Measurements from ENCODE around the gene PRDX3. TPM values are rescaled to one million over a fixed set of nuclear protein-coding genes. Genes with fewer than 3 reads are reported as not detected.

Gene PRDX3
- total RNA-seq, 2 donors from 2014 or later = 147 to 156 TPM

DNA sequence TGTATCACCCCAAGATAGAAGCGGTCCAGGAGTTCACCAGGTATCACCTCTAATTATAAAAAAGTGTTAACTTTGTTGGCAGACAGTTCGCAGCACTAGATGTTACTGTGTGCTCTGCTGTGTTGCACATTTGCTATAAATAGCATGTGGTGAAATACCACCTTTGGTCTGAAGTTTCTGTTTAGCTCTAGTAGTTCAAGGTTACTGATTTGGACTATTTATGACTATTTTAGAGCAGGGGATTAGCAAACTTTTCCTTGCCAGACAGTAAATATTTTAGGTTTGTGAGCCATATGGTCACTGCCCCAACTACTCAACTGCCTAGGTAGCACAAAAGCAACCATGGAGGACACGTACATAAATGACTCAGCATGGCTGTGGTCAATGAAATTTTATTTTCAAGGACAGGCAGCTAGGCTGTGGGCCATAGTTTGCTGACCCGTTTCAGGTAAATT is 58.2 kb downstream of the PRDX3 start:
- Histone ChIP-seq H3K9ac (ENCODE audit: low read depth in 2 of 2, low read length in 2 of 2) (no peak overlapping the region), H3K9me3 (no peaks in the 10 kb centered on the region), H3K27me3 (no peaks in the 10 kb centered on the region), H3K4me3 (no peak overlapping the region), H3K4me1 (no peaks in the 10 kb centered on the region), H3K36me3 (no peaks in the 10 kb centered on the region), H3K27ac (no peak overlapping the region)
- DNase-seq = no peak
- TF ChIP-seq, protein P1, sequence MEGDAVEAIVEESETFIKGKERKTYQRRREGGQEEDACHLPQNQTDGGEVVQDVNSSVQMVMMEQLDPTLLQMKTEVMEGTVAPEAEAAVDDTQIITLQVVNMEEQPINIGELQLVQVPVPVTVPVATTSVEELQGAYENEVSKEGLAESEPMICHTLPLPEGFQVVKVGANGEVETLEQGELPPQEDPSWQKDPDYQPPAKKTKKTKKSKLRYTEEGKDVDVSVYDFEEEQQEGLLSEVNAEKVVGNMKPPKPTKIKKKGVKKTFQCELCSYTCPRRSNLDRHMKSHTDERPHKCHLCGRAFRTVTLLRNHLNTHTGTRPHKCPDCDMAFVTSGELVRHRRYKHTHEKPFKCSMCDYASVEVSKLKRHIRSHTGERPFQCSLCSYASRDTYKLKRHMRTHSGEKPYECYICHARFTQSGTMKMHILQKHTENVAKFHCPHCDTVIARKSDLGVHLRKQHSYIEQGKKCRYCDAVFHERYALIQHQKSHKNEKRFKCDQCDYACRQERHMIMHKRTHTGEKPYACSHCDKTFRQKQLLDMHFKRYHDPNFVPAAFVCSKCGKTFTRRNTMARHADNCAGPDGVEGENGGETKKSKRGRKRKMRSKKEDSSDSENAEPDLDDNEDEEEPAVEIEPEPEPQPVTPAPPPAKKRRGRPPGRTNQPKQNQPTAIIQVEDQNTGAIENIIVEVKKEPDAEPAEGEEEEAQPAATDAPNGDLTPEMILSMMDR (IDR thresholded peaks at IDR 0.05) = no peak
- intact Hi-C loops (cut with DNase I) = no loop called here

DNA sequence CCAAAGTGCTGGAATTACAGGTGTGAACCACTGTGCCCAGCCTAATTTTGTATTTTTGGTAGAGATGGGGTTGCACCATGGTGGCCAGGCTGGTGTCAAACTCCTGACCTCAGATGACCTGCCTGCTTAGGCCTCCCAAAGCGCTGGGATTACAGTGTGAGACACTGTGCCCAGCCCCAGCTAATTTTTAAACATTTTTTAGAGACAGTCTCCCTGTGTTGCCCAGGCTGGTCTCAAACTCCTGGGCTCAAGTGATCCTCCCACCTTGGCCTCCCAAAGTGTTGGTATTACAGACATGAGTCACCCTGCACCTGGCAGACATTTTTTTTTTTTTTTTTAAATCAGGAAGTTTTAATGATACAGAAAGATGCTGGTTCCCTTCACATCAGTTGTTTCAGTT is 59.2 kb downstream of the PRDX3 start:
- no peaks in the 10 kb centered on the region for H3K9me3 ChIP-seq
- intact Hi-C loops (cut with DNase I) = loop anchor here (10.0 kb wide), 1 partner anchor 55 kb away; no protein-coding TSS in a partner anchor
- no peak overlapping the region for H3K9ac ChIP-seq (ENCODE audit: low read depth in 2 of 2, low read length in 2 of 2)
- H3K4me3 ChIP-seq = no peak overlapping the region
- no peaks in the 10 kb centered on the region for H3K36me3 ChIP-seq
- DNase-seq = no peak
- no peaks in the 10 kb centered on the region for H3K27me3 ChIP-seq
- TF ChIP-seq, protein P1 (IDR thresholded peaks at IDR 0.05) = no peak
- no peaks in the 10 kb centered on the region for H3K4me1 ChIP-seq
- no peak overlapping the region for H3K27ac ChIP-seq

GRCh38 chr10:119118231-119118630 is 60.4 kb downstream of the PRDX3 start:
- H3K9me3 ChIP-seq = no peaks in the 10 kb centered on the region
- no peak overlapping the region for H3K27ac ChIP-seq
- no peak overlapping the region for H3K4me3 ChIP-seq
- no peak overlapping the region for H3K9ac ChIP-seq (ENCODE audit: low read depth in 2 of 2, low read length in 2 of 2)
- H3K4me1 ChIP-seq = no peaks in the 10 kb centered on the region
- no peaks in the 10 kb centered on the region for H3K27me3 ChIP-seq
- DNase-seq = no peak
- TF ChIP-seq, protein P1 (IDR thresholded peaks at IDR 0.05) = no peak
- intact Hi-C loops (cut with DNase I) = loop anchor here (10.0 kb wide), 1 partner anchor 53 kb away; no protein-coding TSS in a partner anchor
- no peaks in the 10 kb centered on the region for H3K36me3 ChIP-seq

Other genes starting within 250 kb of the PRDX3 start
- under 1 TPM; 0.30 to 0.74 TPM for gene NANOS1, start 149.1 kb downstream of the PRDX3 start, total RNA-seq
- gene EIF3A, start 98.0 kb downstream of the PRDX3 start, total RNA-seq = 100 to 1,000 TPM; 124 to 127 TPM
- gene DENND10, start 74.7 kb downstream of the PRDX3 start, total RNA-seq = 10 to 100 TPM; 23.3 to 42.7 TPM
- 10 to 100 TPM; 29.4 to 37.2 TPM for gene SFXN4, start 13.1 kb downstream of the PRDX3 start, total RNA-seq
- gene GRK5, start 28.8 kb upstream of the PRDX3 start, total RNA-seq = 10 to 100 TPM in 1 of 2 donors, 1 to 10 TPM in 1; 4.6 to 12.7 TPM

Measured in colonic mucosa (tissue), 4 donors.